GM18867 (cell line): ENCODE data around the gene TFPT.
A peak's percentile ranks its signal among the peaks of the same experiment; 100 is the strongest.

Experiments used
- ATAC-seq: cut with Tn5 transposase; IDR thresholded peaks from one replicate; pipeline ENCODE4 v1.9.1; 2021; ENCODE audit warnings: mild to moderate bottlenecking, moderate library complexity; ENCODE audit not compliant: unreplicated experiment

TFPT gene

GRCh38 chr19:54149021-54149812, 33.8 kb upstream of the TFPT start:
- no peak for ATAC-seq

DNA sequence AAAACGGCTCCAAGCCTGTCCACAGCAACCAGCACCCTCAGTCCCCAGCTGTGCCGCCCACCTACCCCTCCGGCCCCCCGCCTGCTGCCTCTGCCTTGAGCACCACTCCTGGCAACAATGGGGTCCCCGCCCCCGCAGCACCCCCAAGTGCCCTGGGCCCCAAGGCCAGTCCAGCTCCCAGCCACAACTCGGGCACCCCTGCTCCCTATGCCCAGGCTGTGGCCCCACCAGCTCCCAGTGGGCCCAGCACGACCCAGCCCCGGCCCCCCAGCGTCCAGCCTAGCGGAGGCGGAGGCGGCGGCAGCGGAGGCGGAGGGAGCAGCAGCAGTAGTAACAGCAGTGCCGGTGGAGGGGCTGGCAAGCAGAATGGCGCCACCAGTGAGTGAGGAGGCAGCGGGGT, 32.7 kb upstream of the TFPT start:
- no peak for ATAC-seq

DNA sequence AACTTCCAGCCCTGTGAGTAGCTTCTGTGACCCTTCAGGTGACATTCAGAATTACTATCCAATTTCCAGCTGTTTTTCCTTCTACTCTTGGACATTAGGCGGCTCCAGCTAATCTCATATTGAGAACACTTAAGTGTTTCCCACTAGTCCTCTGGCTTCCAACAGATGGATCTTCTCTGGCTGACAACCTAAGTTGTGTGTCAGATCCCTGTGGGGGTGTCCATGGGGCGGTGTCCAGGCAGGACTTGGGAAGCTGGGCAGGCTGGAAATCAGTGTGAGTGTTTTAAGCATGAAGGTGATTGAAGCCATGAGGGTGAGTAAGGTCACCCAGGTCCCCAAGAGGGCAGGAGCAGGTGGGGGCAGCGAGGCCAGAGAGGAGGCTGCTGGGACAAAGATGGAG, 32.2 kb upstream of the TFPT start:
- ATAC-seq = no peak

DNA sequence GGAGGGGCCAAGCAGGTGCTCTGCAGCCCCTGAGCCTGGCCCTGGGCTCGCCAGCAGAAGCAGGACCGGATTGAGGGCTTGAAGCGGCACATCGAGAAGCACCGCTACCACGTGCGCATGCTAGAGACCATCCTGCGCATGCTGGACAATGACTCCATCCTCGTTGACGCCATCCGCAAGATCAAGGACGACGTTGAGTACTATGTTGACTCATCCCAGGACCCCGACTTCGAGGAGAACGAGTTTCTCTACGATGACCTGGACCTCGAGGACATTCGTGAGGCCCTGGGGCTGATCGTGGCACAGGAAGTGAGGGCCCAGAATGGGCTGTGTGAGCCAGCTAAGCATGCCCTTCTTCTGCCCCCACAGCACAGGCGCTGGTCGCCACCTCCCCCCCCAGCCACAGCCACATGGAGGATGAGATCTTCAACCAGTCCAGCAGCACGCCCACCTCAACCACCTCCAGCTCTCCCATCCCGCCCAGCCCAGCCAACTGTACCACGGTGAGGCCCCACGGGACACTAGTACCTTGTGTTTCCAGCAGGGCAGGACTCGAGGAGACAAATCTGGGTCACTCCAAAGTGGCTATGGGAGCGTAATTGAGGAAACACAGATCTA, 30.2 kb upstream of the TFPT start:
- no peak for ATAC-seq

GRCh38 chr19:54142166-54142780, 26.8 kb upstream of the TFPT start:
- no peak for ATAC-seq

GRCh38 chr19:54141356-54141755, 25.9 kb upstream of the TFPT start:
- ATAC-seq = no peak

- no peak for ATAC-seq
Observed at GRCh38 chr19:54138489-54139256, 23.2 kb upstream of the TFPT start.

- no peak for ATAC-seq
Observed at GRCh38 chr19:54137699-54138488, 22.4 kb upstream of the TFPT start, which contains the start of gene CNOT3. TSS of gene CNOT3 (plus strand) at chr19:54137762. CDS start at chr19:54142979, 5,217 bp downstream.

- peak; percentile 75 for ATAC-seq
Observed at GRCh38 chr19:54136864-54137698, 21.6 kb upstream of the TFPT start.

DNA sequence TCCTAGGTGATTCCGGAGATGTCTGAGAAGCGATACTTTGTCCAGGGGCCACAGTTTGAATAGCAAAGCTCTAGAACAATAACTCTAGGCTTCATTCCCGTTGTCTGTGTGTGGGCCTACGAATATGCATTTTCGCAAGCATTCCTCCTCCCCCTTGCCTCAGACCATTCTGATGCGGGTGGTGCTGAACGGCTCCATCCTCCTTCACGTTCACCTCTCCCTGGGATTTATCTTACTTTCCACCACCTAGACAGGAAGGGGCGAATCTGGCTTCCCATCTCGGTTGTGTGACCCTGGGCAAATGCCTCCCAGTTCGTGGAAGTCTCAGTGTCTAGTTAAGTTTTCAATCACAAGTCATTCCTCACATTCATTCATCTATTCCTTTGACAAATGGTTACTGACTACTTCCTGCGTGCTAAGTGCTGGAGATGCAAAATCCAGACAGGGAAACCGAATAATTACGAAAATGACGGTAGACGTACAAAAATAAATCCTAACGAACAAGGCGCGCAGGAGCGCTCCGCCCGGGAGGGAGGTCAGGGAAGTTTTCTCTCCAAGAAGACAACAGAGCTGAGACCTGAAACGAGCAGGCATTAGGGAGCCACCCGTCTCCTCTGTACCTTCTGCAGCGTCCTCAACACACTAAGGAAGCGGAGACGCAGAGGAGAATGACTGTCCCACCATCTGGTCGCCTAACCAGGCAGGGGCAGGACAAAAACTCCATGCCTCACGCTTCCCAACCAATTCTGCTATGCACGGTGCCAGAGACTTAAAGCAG, 20.8 kb upstream of the TFPT start:
- no peak for ATAC-seq

- ATAC-seq = no peak
Observed at GRCh38 chr19:54133957-54134590, 18.6 kb upstream of the TFPT start.

GRCh38 chr19:54133312-54133956, 18.0 kb upstream of the TFPT start:
- no peak for ATAC-seq

DNA sequence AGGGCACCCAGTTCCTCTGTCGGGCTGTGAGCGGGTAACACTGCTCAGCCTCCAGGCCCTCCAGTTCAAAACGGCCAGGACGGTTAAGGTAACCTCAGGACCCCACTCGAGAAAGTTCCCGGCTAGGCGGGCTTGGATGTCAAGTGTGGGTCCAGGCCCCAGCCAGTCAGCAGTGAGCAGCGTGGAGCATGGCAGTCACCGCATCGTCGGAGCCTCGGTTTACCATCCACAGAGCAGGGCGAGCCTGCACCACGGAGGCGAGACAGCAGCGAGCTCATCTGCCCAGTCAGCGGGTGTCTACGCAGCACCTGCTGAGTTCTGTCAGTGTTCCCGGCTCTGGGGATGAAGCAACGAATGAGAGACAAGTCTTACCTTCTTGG, 14.2 kb upstream of the TFPT start:
- no peak for ATAC-seq

GRCh38 chr19:54128796-54129616, 13.5 kb upstream of the TFPT start:
- ATAC-seq = no peak

- ATAC-seq = no peak
Observed at GRCh38 chr19:54128441-54128725, 12.9 kb upstream of the TFPT start.

GRCh38 chr19:54127688-54128440, 12.4 kb upstream of the TFPT start:
- ATAC-seq = no peak

GRCh38 chr19:54125713-54126112, 10.3 kb upstream of the TFPT start:
- no peak for ATAC-seq
